ENCODE results near the gene MX1. TPM values are rescaled to one million over a fixed set of nuclear protein-coding genes. Genes with fewer than 3 reads are reported as not detected.

Gene MX1
- 10 to 100 TPM; 15.1 to 21.3 TPM for total RNA-seq
- 10 to 100 TPM; 16.3 to 19.7 TPM for polyA plus RNA-seq

DNA sequence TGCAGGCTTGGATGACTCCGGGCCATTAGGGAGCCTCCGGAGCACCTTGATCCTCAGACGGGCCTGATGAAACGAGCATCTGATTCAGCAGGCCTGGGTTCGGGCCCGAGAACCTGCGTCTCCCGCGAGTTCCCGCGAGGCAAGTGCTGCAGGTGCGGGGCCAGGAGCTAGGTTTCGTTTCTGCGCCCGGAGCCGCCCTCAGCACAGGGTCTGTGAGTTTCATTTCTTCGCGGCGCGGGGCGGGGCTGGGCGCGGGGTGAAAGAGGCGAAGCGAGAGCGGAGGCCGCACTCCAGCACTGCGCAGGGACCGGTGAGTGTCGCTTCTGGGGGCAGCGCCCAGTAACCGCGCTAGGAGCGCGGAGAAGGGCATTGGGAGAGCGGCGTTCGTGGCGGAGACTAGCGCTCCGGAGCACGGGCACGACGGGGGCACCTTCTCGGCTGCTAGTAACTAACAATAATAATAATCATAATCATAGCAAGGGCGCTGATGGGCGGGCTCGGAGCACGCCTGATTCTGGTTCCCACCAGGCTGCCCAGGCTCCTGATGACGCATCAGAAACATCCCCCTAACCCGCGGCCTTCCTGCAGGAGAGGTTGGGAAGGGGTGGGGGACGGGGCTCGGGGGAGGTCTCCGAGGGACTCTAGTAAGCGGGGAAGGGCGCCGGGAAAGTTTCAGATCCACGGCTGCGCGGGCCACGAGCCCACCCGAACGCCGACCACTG lies at the start of gene MX1:
TSS of gene MX1 (plus strand) at position 286 of the 722 bp plus-strand sequence. CDS start 5,832 bp downstream, outside the sequence.
- TF ChIP-seq JUND (IDR thresholded peaks at IDR 0.05) (no peak), FOXA2 (IDR thresholded peaks at IDR 0.05) (no peak), RXRA (IDR thresholded peaks at IDR 0.05) (peak in 1 of 2 donors; percentile 8), RAD21 (IDR thresholded peaks at IDR 0.05) (peak in 1 of 2 donors; percentile 47), SP1 (IDR thresholded peaks at IDR 0.05) (no peak), FOXA1 (IDR thresholded peaks at IDR 0.05) (peak; percentile 29), NR2F2 (IDR thresholded peaks at IDR 0.05) (no peak), ATF3 (IDR thresholded peaks at IDR 0.05) (no peak), YY1 (IDR thresholded peaks at IDR 0.05) (peak; percentile 58), HNF4A (conservative IDR thresholded peaks at IDR 0.05) (peak; percentile 8 to 13), HNF4G (IDR thresholded peaks at IDR 0.05) (no peak), GABPA (IDR thresholded peaks at IDR 0.05 in 1 of 2, conservative IDR thresholded peaks at IDR 0.05 in 1 of 2) (no peak), TAF1 (conservative IDR thresholded peaks at IDR 0.05) (peak; percentile 93), EGR1 (IDR thresholded peaks at IDR 0.05; ENCODE audit: low read depth in 2 of 2) (no peak)
- TF ChIP-seq, protein P1, sequence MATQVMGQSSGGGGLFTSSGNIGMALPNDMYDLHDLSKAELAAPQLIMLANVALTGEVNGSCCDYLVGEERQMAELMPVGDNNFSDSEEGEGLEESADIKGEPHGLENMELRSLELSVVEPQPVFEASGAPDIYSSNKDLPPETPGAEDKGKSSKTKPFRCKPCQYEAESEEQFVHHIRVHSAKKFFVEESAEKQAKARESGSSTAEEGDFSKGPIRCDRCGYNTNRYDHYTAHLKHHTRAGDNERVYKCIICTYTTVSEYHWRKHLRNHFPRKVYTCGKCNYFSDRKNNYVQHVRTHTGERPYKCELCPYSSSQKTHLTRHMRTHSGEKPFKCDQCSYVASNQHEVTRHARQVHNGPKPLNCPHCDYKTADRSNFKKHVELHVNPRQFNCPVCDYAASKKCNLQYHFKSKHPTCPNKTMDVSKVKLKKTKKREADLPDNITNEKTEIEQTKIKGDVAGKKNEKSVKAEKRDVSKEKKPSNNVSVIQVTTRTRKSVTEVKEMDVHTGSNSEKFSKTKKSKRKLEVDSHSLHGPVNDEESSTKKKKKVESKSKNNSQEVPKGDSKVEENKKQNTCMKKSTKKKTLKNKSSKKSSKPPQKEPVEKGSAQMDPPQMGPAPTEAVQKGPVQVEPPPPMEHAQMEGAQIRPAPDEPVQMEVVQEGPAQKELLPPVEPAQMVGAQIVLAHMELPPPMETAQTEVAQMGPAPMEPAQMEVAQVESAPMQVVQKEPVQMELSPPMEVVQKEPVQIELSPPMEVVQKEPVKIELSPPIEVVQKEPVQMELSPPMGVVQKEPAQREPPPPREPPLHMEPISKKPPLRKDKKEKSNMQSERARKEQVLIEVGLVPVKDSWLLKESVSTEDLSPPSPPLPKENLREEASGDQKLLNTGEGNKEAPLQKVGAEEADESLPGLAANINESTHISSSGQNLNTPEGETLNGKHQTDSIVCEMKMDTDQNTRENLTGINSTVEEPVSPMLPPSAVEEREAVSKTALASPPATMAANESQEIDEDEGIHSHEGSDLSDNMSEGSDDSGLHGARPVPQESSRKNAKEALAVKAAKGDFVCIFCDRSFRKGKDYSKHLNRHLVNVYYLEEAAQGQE (IDR thresholded peaks at IDR 0.05) = peak; percentile 87
- TF ChIP-seq, protein P2, sequence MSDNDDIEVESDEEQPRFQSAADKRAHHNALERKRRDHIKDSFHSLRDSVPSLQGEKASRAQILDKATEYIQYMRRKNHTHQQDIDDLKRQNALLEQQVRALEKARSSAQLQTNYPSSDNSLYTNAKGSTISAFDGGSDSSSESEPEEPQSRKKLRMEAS (IDR thresholded peaks at IDR 0.05) = no peak
- TF ChIP-seq, protein P3, sequence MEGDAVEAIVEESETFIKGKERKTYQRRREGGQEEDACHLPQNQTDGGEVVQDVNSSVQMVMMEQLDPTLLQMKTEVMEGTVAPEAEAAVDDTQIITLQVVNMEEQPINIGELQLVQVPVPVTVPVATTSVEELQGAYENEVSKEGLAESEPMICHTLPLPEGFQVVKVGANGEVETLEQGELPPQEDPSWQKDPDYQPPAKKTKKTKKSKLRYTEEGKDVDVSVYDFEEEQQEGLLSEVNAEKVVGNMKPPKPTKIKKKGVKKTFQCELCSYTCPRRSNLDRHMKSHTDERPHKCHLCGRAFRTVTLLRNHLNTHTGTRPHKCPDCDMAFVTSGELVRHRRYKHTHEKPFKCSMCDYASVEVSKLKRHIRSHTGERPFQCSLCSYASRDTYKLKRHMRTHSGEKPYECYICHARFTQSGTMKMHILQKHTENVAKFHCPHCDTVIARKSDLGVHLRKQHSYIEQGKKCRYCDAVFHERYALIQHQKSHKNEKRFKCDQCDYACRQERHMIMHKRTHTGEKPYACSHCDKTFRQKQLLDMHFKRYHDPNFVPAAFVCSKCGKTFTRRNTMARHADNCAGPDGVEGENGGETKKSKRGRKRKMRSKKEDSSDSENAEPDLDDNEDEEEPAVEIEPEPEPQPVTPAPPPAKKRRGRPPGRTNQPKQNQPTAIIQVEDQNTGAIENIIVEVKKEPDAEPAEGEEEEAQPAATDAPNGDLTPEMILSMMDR (IDR thresholded peaks at IDR 0.05; ENCODE audit: low read depth, low read length, missing input control) = no peak
- TF ChIP-seq, protein P4, sequence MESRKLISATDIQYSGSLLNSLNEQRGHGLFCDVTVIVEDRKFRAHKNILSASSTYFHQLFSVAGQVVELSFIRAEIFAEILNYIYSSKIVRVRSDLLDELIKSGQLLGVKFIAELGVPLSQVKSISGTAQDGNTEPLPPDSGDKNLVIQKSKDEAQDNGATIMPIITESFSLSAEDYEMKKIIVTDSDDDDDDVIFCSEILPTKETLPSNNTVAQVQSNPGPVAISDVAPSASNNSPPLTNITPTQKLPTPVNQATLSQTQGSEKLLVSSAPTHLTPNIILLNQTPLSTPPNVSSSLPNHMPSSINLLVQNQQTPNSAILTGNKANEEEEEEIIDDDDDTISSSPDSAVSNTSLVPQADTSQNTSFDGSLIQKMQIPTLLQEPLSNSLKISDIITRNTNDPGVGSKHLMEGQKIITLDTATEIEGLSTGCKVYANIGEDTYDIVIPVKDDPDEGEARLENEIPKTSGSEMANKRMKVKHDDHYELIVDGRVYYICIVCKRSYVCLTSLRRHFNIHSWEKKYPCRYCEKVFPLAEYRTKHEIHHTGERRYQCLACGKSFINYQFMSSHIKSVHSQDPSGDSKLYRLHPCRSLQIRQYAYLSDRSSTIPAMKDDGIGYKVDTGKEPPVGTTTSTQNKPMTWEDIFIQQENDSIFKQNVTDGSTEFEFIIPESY (IDR thresholded peaks at IDR 0.05) = peak; percentile 90
- peak; percentile 49 for DNase-seq (ENCODE audit: low spot score)
- Histone ChIP-seq H3K4me3 (ENCODE audit: low read depth in 1 of 3, low read length in 3 of 3) (peak within 1 kb of the TSS; percentile 59 to 82 (median 76)), H3K9me3 (ENCODE audit: control insufficient read depth in 4 of 4, low read length in 3 of 4) (no peaks in the 10 kb centered on the region), H3K4me1 (ENCODE audit: control insufficient read depth in 4 of 4, insufficient read depth in 4 of 4, low read length in 3 of 4) (peaks cover 0 to 11% (median 8%) of the 10 kb centered on the region in 4 donors), H3K36me3 (ENCODE audit: control insufficient read depth in 4 of 4, insufficient read depth in 3 of 4, low read depth in 1 of 4, low read length in 3 of 4) (peaks cover 2 to 14% (median 5%) of the 10 kb centered on the region in 4 donors), H3K9ac (ENCODE audit: low read depth in 1 of 2, low read length in 2 of 2) (peak within 1 kb of the TSS; percentile 57 to 69), H3K27ac (ENCODE audit: low read depth in 1 of 2, low read length in 2 of 2) (peak within 1 kb of the TSS; percentile 5 to 73), H3K27me3 (ENCODE audit: control insufficient read depth in 4 of 4, insufficient read depth in 4 of 4, low read length in 3 of 4) (no peaks in the 10 kb centered on the region)
- WGBS = 1% methylated on average over 65 of the region's 65 CpGs
